Activated CD4-positive, alpha-beta memory T cell treated with anti-CD3 and anti-CD28 coated beads for 36 hours (primary cell): ENCODE measurements around the gene PNMA1. TPM values are rescaled to one million over a fixed set of nuclear protein-coding genes. Genes with fewer than 3 reads are reported as not detected.

Experiments used
- CTCF ChIA-PET: fragments of 350-600 bp; sonication (Branson Sonifier 250); formaldehyde crosslinking; loops from one replicate; lab custom pipeline; 2021; ENCODE audit warnings: antibody characterized with exemption, inconsistent platforms; lab: Charles Lee
- POLR2A ChIA-PET: fragments of 350-600 bp; sonication (Branson Sonifier 250); formaldehyde crosslinking; loops from one replicate; lab custom pipeline; 2021; ENCODE audit warnings: antibody characterized with exemption; lab: Charles Lee
- DNase-seq: peaks from one replicate; pipeline ENCODE4 v3.0.0-alpha.2; 2020
- H3K27ac Mint-ChIP-seq: one replicate; pipeline ENCODE4 v1.8.0; 2021; ENCODE audit warnings: mixed read lengths
- H3K27me3 Mint-ChIP-seq: one replicate; pipeline ENCODE4 v1.8.0; 2021; ENCODE audit warnings: mixed read lengths
- H3K36me3 Mint-ChIP-seq: one replicate; pipeline ENCODE4 v1.8.0; 2021; ENCODE audit warnings: mixed read lengths
- H3K4me1 Mint-ChIP-seq: one replicate; pipeline ENCODE4 v1.8.0; 2021; ENCODE audit warnings: low read depth, mixed read lengths
- H3K4me3 Mint-ChIP-seq: one replicate; pipeline ENCODE4 v1.8.0; 2021; ENCODE audit warnings: mild to moderate bottlenecking, mixed read lengths
- H3K9me3 Mint-ChIP-seq: one replicate; pipeline ENCODE4 v1.8.0; 2021; ENCODE audit warnings: mixed read lengths
- intact Hi-C: fragments of 100-400 bp; cut with micrococcal nuclease; formaldehyde crosslinking; loops from one replicate; pipeline ENCODE4 v1.15.1; 2023
- microRNA-seq: library from miRNA; unstranded; fragments of <30 nt; microRNA quantifications from one replicate; pipeline ENCODE4 v1.2.0, GENCODE V29; 2022; ENCODE audit warnings: borderline number of aligned reads, borderline microRNAs expressed, borderline replicate concordance
- total RNA-seq, 2 experiments: library from RNA; stranded (reverse); gene quantifications; one replicate each; pipeline ENCODE4 v1.2.3, GENCODE V29; 2021

Gene PNMA1
- total RNA-seq, 2 experiments from 2014 or later, result 28.2 to 28.3 TPM

- H3K36me3 Mint-ChIP-seq, result peaks cover 3% of the 10 kb centered on the region
- no peaks in the 10 kb centered on the region for H3K27me3 Mint-ChIP-seq
- ChIA-PET POLR2A (no interaction called here), CTCF (interaction anchor here (0.6 kb wide), 1 partner anchor 273 kb away, joined by 3 read pairs; no protein-coding TSS in a partner anchor)
- no peak for DNase-seq
- no peak overlapping the region for H3K4me3 Mint-ChIP-seq
- H3K27ac Mint-ChIP-seq, result no peak overlapping the region
- no peaks in the 10 kb centered on the region for H3K9me3 Mint-ChIP-seq
- H3K4me1 Mint-ChIP-seq, result no peaks in the 10 kb centered on the region
- intact Hi-C loops, result loop anchor here (5.0 kb wide), 1 partner anchor 50 kb away; the partner anchor contains the start of gene PNMA1
Measured at GRCh38 chr14:73662487-73662943, 51.7 kb downstream of the PNMA1 start.

- intact Hi-C loops, result loop anchor here (5.0 kb wide), 1 partner anchor 50 kb away; the partner anchor contains the start of gene PNMA1
- peaks cover 3% of the 10 kb centered on the region for H3K36me3 Mint-ChIP-seq
- CTCF ChIA-PET, result interaction anchor here (0.7 kb wide), 1 partner anchor 137 kb away, joined by 3 read pairs; no protein-coding TSS in a partner anchor
- POLR2A ChIA-PET, result no interaction called here
- DNase-seq, result no peak
- H3K27ac Mint-ChIP-seq, result no peak overlapping the region
- H3K4me3 Mint-ChIP-seq, result no peak overlapping the region
- no peaks in the 10 kb centered on the region for H3K27me3 Mint-ChIP-seq
- no peaks in the 10 kb centered on the region for H3K4me1 Mint-ChIP-seq
- no peaks in the 10 kb centered on the region for H3K9me3 Mint-ChIP-seq
Measured at GRCh38 chr14:73661872-73662271, 52.3 kb downstream of the PNMA1 start.

Small RNA genes within 50 kb of the gene (microRNA-seq; reads per million reads assigned to microRNA genes)
- not detected for gene MIR4505

Other genes starting within 250 kb of the PNMA1 start
- 10 to 100 TPM; 13.9 to 15.5 TPM for gene RIOX1, start 223.5 kb downstream of the PNMA1 start, total RNA-seq
- gene ACOT1, start 177.2 kb downstream of the PNMA1 start, total RNA-seq, result 1 to 10 TPM in 1 of 2 experiments, under 1 TPM in 1; 0.80 to 1.2 TPM
- gene HEATR4, start 155.4 kb downstream of the PNMA1 start, total RNA-seq, result under 1 TPM in 1 of 2 experiments, not detected in 1; 0.19 TPM
- gene ACOT2, start 145.2 kb downstream of the PNMA1 start, total RNA-seq, result 1 to 10 TPM; 4.8 TPM
- gene ACOT4, start 122.5 kb downstream of the PNMA1 start, total RNA-seq, result 1 to 10 TPM; 3.2 to 3.3 TPM
- not detected for gene ACOT6, start 101.9 kb downstream of the PNMA1 start, total RNA-seq
- gene DNAL1, start 69.4 kb downstream of the PNMA1 start, total RNA-seq, result 1 to 10 TPM; 4.1 to 6.2 TPM
- gene PTGR2, start 137.4 kb upstream of the PNMA1 start, total RNA-seq, result 10 to 100 TPM in 1 of 2 experiments, 1 to 10 TPM in 1; 9.9 to 10.3 TPM
- gene ZNF410, start 172.5 kb upstream of the PNMA1 start, total RNA-seq, result 10 to 100 TPM; 65.2 to 68.7 TPM
- 1 to 10 TPM; 1.1 to 1.4 TPM for gene FAM161B, start 235.7 kb upstream of the PNMA1 start, total RNA-seq
- gene COQ6, start 235.9 kb upstream of the PNMA1 start, total RNA-seq, result 10 to 100 TPM; 18.7 to 19.3 TPM